Measurements from ENCODE around the gene DDX10.
"Not testable (repeated sequence)": the region's sequence is repeated elsewhere in the genome, so short reads cannot be mapped to it uniquely, and the experiment has no call there.

Gene DDX10

GRCh38 chr11:108726077-108726800, 61.4 kb downstream of the DDX10 start:
- Mint-ChIP-seq H3K4me3 (peak overlapping the region in 1 of 2 donors; percentile 81), H3K27me3 (no peaks in the 10 kb centered on the region), H3K27ac (peak overlapping the region; percentile 35 to 47), H3K9me3 (peaks cover 4 to 7% of the 10 kb centered on the region in 2 donors), H3K4me1 (peaks cover 43% of the 10 kb centered on the region)
- ATAC-seq: no peak
- DNase-seq: no peak

DNA sequence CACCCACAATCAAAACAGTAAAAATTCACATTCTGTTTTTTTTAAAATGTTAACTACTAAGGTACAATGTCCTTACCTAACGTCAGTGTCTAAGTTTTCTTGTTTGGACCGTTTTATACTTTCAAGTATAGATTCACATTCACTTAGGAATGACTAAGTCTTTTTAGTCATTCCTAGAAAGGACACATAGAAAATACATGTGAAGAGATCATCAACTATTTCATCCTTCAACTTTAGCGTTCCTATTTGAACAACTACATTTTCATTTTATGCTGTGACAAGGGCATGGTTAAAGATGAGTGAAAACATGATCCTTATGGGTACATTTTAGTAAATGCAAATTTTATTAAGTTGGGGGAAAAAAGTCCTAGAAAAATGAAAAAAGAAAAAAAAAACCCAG, 62.8 kb downstream of the DDX10 start:
- H3K27ac Mint-ChIP-seq: no peak overlapping the region
- H3K9me3 Mint-ChIP-seq: peaks cover 4 to 7% of the 10 kb centered on the region in 2 donors
- H3K27me3 Mint-ChIP-seq: no peaks in the 10 kb centered on the region
- peak; percentile 85 for ATAC-seq
- peak overlapping the region in 1 of 2 donors; percentile 40 for H3K4me3 Mint-ChIP-seq
- DNase-seq: no peak
- peaks cover 57% of the 10 kb centered on the region for H3K4me1 Mint-ChIP-seq

GRCh38 chr11:108729227-108729871, 64.5 kb downstream of the DDX10 start:
- no peak overlapping the region for H3K4me3 Mint-ChIP-seq
- peak overlapping the region in 1 of 2 donors; percentile 51 for H3K27ac Mint-ChIP-seq
- H3K4me1 Mint-ChIP-seq: peaks cover 74% of the 10 kb centered on the region
- ATAC-seq: no peak
- H3K27me3 Mint-ChIP-seq: no peaks in the 10 kb centered on the region
- H3K9me3 Mint-ChIP-seq: peaks cover 4 to 7% of the 10 kb centered on the region in 2 donors
- no peak for DNase-seq

- H3K27me3 Mint-ChIP-seq: no peaks in the 10 kb centered on the region
- ATAC-seq: no peak
- H3K4me1 Mint-ChIP-seq: peaks cover 67% of the 10 kb centered on the region
- DNase-seq: no peak
- peak overlapping the region; percentile 48 to 88 for H3K27ac Mint-ChIP-seq
- H3K9me3 Mint-ChIP-seq: no peaks in the 10 kb centered on the region
- H3K4me3 Mint-ChIP-seq: peak overlapping the region in 1 of 2 donors; percentile 54
Measured at GRCh38 chr11:108732395-108732794, 67.5 kb downstream of the DDX10 start.

DNA sequence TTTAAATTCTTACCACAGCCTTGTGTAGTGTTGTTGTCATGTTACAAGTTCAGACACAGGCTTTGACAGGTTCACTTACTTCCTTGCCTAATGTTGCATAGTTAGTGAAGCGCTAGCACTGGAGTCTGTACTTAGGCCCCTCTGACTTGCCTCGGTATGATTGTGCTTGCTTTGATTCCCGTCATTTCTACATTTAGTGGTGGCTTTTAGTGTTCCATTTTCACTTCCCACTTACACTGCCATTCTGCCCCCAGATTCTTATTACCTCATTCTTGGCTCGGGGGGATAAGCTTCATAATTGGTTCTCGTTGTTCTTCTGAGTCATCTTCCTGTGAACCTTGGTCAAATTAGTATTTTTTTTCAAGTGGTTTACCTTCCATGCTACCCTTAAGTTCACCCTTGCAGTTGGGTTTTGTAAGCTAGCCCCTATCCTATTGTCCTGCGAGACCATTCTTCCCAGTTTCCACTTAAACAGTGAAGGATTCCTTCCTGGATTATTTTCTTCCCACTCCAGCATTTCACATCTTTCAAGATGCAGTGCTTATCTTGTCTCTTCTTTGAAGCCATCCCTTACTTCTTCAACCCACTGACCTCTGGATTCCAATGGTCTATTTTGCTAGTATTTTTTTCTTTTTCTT, 68.7 kb downstream of the DDX10 start:
- peak; percentile 99 for ATAC-seq
- H3K4me1 Mint-ChIP-seq: peaks cover 58% of the 10 kb centered on the region
- H3K27ac Mint-ChIP-seq: peak overlapping the region; percentile 96 to 99
- H3K4me3 Mint-ChIP-seq: peak overlapping the region; percentile 12 to 78
- peak; percentile 45 to 75 for DNase-seq
- no peaks in the 10 kb centered on the region for H3K27me3 Mint-ChIP-seq
- no peaks in the 10 kb centered on the region for H3K9me3 Mint-ChIP-seq

DNA sequence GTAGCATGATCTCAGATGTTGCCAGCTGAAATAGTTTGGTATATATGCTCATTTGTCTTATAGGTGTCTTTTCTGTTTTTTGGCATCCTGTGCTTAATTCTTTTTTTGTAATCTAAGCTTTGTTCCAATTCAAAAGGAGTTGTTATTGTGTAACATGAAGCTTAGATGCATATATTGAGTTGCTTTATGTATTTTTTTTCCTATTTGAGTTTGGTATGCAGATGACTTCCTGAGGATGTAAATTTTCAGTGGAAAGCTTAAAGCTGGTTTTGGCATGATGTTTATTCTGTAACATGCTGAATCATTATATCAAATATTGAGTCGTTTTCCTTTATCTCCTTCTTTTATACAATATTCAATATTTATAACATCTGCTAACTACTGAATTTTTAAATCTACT, 69.4 kb downstream of the DDX10 start:
- Mint-ChIP-seq H3K4me1 (peaks cover 51% of the 10 kb centered on the region), H3K27ac (peak overlapping the region in 1 of 2 donors; percentile 99), H3K9me3 (no peaks in the 10 kb centered on the region), H3K27me3 (no peaks in the 10 kb centered on the region), H3K4me3 (peak overlapping the region in 1 of 2 donors; percentile 78)
- DNase-seq (no peak), ATAC-seq (no peak)

GRCh38 chr11:108734956-108735559, 70.2 kb downstream of the DDX10 start:
- DNase-seq (no peak), ATAC-seq (no peak)
- Mint-ChIP-seq H3K4me3 (no peak overlapping the region), H3K9me3 (peaks cover 2 to 3% of the 10 kb centered on the region in 2 donors), H3K27me3 (no peaks in the 10 kb centered on the region), H3K27ac (no peak overlapping the region), H3K4me1 (peaks cover 44% of the 10 kb centered on the region)

DNA sequence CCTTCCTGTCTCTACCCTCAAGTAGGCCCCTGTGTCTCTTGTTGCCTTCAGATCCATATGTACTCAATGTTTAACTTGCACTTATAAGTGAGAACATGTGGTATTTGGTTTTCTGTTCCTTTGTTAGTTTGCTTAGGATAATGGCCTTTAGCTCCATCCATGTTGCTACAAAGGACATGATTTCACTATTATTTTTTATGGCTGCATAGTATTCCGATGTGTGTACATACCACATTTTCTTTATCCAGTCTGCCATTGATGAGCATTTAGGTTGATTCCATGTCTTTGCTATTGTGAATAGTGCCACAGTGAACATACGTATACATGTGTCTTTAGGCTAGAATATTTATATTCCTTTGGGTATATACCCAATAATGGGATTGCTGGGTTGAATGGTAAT, 75.3 kb downstream of the DDX10 start:
- not testable (repeated sequence) for H3K27me3 Mint-ChIP-seq, H3K4me1 Mint-ChIP-seq, ATAC-seq, H3K27ac Mint-ChIP-seq, H3K4me3 Mint-ChIP-seq, DNase-seq
- peaks cover 19 to 21% of the 10 kb centered on the region in 2 donors for H3K9me3 Mint-ChIP-seq

GRCh38 chr11:108743851-108744250, 79.0 kb downstream of the DDX10 start:
- peaks cover 19 to 21% of the 10 kb centered on the region in 2 donors for H3K9me3 Mint-ChIP-seq
- no peak overlapping the region for H3K27ac Mint-ChIP-seq
- peaks cover 7% of the 10 kb centered on the region for H3K4me1 Mint-ChIP-seq
- no peak overlapping the region for H3K4me3 Mint-ChIP-seq
- no peaks in the 10 kb centered on the region for H3K27me3 Mint-ChIP-seq
- DNase-seq (no peak), ATAC-seq (no peak)

DNA sequence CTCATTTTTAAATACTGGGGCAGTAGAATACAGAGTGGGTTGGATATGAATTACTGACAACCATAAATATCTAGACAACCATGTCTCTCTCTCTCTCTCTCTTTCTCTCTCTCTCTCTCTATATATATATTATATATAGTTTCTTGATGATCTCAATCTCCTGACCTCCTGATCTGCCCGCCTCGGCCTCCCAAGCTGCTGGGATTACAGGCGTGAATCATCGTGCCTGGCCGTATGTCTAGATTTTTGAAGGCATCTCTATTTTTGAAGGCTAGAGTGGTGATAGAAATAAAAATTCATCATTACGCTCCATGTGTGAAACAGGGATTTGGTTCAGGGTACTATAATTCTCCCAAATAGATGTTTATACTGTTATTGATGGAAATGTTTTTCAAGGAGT, 84.1 kb downstream of the DDX10 start:
- no peak overlapping the region for H3K4me3 Mint-ChIP-seq
- H3K9me3 Mint-ChIP-seq: no peaks in the 10 kb centered on the region
- no peaks in the 10 kb centered on the region for H3K27me3 Mint-ChIP-seq
- H3K27ac Mint-ChIP-seq: no peak overlapping the region
- no peak for DNase-seq
- ATAC-seq: no peak
- peaks cover 26% of the 10 kb centered on the region for H3K4me1 Mint-ChIP-seq

DNA sequence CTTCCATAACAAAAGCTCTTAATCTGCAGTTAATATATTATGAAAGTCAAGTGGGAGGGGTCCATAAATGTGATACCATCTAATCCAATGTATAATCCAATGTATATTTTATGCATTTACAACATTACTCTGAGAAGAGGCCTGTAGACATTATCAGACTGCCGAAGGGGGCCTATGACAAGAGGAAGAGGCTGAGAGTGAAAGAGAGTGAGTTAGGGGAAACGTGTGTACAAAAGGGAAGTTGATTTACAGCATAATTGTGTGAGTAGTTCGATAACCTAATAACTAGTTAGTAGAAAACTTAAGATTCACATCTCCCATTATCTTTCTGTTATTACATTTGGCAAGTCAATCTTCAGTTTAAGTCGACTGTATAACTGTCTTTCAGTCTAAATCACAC, 86.6 kb downstream of the DDX10 start:
- no peak overlapping the region for H3K4me3 Mint-ChIP-seq
- H3K4me1 Mint-ChIP-seq: peaks cover 42% of the 10 kb centered on the region
- ATAC-seq (no peak), DNase-seq (no peak)
- no peaks in the 10 kb centered on the region for H3K9me3 Mint-ChIP-seq
- H3K27ac Mint-ChIP-seq: no peak overlapping the region
- H3K27me3 Mint-ChIP-seq: no peaks in the 10 kb centered on the region

DNA sequence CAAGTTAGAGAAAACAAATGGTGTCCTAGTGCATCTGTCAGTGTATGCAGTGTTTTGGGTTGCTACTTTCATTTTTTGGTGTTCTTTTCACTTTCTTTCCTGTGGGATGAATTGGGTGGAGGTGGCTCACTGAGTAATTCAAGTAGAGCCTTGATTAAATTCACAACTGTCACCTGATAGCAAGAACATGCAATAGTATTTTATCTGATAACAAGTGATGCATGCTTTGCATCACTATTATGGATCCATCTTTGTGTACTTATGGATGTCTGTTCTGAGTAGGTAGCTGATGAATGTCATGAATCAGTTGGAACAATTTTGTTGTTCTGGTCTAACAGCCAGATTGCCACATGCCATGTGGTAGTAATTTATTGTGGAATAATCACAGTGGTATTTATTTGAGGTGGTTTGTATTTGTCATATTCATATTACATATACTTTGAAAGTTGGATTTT, 87.5 kb downstream of the DDX10 start:
- ATAC-seq: peak; percentile 72
- Mint-ChIP-seq H3K27me3 (no peaks in the 10 kb centered on the region), H3K9me3 (no peaks in the 10 kb centered on the region), H3K4me3 (no peak overlapping the region), H3K4me1 (peaks cover 42% of the 10 kb centered on the region), H3K27ac (no peak overlapping the region)
- DNase-seq: no peak

DNA sequence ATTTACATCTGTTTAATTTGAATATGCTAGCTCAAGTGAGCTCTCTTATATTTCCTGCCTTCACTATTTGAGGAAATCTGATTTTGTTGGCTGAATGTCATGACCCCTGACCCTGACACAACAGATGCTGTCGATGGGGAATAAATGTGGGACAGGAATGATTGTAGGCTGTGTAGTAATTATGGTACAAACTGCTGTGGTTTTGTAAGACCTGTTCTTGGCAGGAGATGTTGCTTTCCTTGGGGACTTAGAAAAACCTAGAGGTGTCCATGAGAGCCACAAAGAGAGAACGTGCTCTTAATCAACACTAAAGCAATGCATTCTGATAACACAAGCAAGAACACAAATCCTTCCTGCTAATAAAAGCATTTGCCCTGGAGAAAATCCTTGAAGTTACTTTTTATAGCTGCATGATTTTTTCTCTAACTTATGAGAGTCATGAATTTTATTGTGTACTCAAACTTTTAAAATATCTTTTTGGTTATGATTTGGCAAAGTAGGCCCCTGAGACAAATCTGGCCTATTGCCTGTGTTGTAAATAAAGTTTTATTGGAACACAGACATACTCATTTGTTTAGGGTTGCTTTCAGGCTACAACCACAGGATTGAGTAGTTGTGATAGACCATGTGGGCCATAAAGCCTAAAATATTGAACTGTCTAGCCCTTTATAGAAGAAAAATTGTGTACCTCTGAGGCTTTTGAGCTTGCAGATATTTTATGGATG, 90.2 kb downstream of the DDX10 start:
- Mint-ChIP-seq H3K27me3 (no peaks in the 10 kb centered on the region), H3K4me1 (peaks cover 38% of the 10 kb centered on the region), H3K4me3 (no peak overlapping the region), H3K27ac (no peak overlapping the region), H3K9me3 (no peaks in the 10 kb centered on the region)
- ATAC-seq (no peak), DNase-seq (no peak)

DNA sequence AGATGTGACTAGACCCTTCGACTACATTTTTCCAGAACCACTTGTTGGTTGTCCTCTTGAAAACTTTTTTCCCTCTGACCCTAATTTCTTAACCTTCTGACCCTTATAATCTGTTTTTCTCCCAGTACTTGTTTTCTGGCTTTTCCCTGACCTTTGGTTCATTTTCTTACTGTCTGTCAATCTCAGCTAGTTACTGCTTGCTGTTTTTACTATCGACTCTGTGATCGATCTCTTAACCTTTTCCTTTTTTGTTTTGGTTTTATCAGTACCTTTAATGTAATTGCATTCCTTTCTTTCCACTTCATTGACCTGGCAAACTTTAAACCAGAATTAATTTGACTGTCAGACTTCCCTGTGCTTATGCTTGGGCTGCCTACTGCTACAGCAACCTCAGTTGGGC, 92.8 kb downstream of the DDX10 start:
- peaks cover 18% of the 10 kb centered on the region for H3K4me1 Mint-ChIP-seq
- H3K27ac Mint-ChIP-seq: no peak overlapping the region
- DNase-seq (no peak), ATAC-seq (no peak)
- H3K27me3 Mint-ChIP-seq: no peaks in the 10 kb centered on the region
- no peak overlapping the region for H3K4me3 Mint-ChIP-seq
- no peaks in the 10 kb centered on the region for H3K9me3 Mint-ChIP-seq

DNA sequence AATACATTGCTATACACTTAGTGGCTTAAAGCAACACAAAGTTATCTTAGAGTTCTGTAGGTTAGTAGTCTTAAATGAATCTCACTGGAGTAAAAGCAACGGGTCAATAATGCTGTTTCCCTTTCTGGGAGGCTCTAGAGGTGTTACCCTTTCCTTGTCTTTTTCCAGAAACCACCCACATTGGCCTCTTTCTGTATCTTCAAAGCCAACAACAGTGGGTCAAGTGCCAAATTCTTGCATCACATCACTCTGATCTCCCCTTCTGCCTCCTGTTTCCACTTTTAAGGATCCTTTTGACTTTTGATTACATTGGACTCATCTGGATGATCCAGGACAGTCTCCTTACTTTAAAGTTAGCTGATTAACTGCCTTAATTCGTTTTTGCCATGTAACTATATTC, 93.6 kb downstream of the DDX10 start:
- no peak overlapping the region for H3K4me3 Mint-ChIP-seq
- H3K27ac Mint-ChIP-seq: no peak overlapping the region

More for the DNA sequence above, 93.6 kb downstream of the DDX10 start:
- Mint-ChIP-seq H3K4me1 (peaks cover 17% of the 10 kb centered on the region), H3K9me3 (no peaks in the 10 kb centered on the region), H3K27me3 (no peaks in the 10 kb centered on the region)
- no peak for ATAC-seq
- no peak for DNase-seq

Data from stimulated activated naive CD8-positive, alpha-beta T cell treated with anti-CD3 and anti-CD28 coated beads, Interleukin-15, amount 100 ng/mL, for 72 hours (primary cell).